ENCODE results near the gene PRRG4.
"Not testable (repeated sequence)": the region's sequence is repeated elsewhere in the genome, so short reads cannot be mapped to it uniquely, and the experiment has no call there.

PRRG4 gene

GRCh38 chr11:32830796-32831195, 1.1 kb downstream of the PRRG4 start:
- DNase-seq = no peak

GRCh38 chr11:32831221-32831620, 1.5 kb downstream of the PRRG4 start:
- no peak for DNase-seq

GRCh38 chr11:32833921-32834320, 4.2 kb downstream of the PRRG4 start:
- no peak for DNase-seq

GRCh38 chr11:32836946-32837345, 7.2 kb downstream of the PRRG4 start:
- no peak for DNase-seq

DNA sequence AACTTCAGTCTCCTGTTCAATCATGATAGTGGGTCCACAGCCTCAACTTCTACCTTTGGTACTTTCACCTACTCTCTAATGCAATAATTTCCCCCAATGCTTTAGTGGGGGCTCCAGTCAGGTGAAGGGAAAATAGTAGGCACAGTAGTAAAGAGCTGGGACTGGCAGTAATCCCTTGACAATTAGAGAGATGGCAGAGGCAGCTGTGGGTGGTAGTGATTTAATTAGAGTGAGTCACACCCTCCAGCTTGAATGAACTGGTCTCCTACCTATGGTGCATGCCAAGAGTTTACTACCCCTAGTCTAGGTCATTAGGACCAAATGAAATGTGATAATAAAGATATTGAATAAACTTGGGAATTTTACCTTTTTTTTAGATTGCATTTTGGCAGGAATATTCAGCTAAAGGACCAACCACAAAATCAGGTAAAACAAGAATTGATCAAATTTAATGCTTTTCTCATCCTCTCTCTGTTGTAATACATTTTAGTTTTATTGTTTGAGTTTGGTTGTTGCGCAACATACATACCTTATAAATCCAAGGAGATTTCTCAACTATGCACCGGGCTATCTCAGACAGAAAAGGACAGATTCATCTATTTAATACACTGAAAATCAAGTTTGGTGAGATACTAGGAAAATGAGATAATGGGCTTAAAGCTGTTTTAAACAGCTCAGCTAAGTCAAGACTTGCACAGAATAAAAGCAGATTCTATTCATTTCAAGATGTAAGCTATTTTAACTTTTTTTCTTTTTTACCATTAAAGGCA, 9.0 kb downstream of the PRRG4 start:
- no peak for DNase-seq

DNA sequence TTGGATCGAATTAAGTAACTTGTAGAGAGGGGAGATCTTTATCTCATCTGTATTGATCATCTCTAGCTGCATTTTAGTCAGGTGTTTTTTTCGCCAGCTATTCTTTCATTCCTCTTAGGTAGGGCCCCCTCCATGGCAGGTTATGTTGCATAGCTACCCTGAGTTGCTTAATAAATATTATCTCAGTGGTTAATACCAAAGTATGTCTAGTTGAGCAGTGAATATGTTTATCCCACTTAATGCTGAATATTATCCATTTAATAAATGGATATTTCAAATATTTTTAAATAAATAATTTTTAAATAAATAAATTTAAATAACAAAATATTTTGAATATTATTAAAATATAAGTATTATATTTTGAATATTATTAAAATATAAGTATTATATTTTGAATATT, 9.6 kb downstream of the PRRG4 start:
- DNase-seq = no peak

- DNase-seq = no peak
Observed at GRCh38 chr11:32840587-32840986, 10.9 kb downstream of the PRRG4 start.

- no peak for DNase-seq
Observed at GRCh38 chr11:32843544-32843943, 13.8 kb downstream of the PRRG4 start.

GRCh38 chr11:32847511-32847910, 17.8 kb downstream of the PRRG4 start:
- DNase-seq = no peak

DNA sequence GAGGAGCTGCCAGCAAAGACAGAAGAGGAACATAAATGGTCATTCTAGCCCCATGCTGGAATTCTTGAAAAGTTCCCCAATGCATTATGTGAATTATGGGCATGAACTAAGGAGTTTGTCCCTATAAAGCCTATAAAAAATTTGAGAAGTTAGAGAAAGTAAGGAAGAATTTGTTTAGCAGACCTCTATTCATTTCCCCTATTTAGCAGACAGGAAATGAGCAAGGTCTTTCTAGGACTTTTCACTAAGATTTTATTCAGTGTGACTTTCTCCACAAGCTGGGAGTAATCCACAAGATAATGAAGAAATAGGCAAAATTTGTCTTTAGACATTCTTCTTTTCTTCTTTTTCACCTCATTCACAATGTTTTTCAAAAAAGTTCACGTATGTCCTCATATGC, 20.0 kb downstream of the PRRG4 start:
- DNase-seq = no peak

GRCh38 chr11:32851251-32851650, 21.5 kb downstream of the PRRG4 start:
- DNase-seq = no peak

DNA sequence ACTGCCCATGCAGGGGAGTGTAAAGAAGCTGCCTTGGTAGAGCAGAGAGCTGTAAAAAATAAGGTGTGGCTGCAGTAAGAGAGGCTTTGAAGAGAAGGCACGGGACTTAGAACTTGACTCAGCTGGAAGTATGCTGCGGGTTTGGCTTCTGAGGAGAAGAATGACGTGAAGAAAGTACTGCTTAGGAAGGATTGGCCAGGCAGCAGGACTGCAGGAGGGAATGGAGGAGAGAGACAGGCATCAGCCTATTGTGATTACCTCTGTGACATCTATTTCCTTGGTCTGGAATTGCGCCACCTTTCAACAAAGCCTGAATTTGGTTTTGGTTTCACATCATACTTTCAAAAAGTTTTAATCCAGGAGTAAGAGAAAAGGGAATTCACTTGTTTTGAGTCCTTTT, 22.5 kb downstream of the PRRG4 start:
- DNase-seq = peak; percentile 13

- no peak for DNase-seq
Observed at GRCh38 chr11:32855601-32856000, 25.9 kb downstream of the PRRG4 start.

- DNase-seq = no peak
Observed at GRCh38 chr11:32858731-32859130, 29.0 kb downstream of the PRRG4 start.

GRCh38 chr11:32861850-32862577, 32.3 kb downstream of the PRRG4 start:
- DNase-seq = no peak

DNA sequence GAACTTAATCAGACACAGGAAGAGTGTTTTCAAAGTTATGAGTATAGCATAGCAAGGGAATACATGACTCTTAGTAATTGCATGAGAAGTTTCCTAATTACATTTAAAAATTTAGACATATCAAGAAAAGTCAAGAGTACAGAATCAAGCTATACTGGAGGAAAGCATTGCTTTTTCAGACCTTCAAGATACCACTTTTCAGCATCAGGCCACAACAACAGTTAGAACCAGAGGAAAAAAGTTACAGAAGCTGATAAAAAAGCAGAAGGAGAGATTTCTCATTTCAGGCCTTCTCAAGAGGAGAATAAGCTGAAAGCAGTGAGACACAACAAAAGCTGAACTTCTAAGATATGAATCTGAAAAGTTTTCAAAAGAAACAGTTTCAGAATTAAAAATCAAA, 34.8 kb downstream of the PRRG4 start:
- DNase-seq = no peak

DNA sequence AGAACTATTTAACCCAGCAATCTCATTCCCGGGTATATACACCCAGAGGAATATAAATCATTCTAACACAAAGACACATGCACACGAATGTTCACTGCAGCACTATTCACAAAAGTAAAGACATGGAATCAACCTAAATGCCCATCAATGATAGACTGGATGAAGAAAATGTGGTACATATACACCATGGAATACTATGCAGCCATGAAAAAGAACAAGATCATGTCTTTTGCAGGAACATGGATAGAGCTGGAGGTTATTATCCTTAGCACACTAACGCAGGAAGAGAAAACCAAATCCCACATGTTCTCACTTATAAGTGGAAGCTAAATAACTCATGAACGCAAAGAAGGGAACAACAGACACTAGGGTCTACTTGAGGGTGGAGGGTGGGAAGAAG, 39.0 kb downstream of the PRRG4 start:
- DNase-seq = not testable (repeated sequence)

GRCh38 chr11:32870676-32871075, 40.9 kb downstream of the PRRG4 start:
- no peak for DNase-seq

DNA sequence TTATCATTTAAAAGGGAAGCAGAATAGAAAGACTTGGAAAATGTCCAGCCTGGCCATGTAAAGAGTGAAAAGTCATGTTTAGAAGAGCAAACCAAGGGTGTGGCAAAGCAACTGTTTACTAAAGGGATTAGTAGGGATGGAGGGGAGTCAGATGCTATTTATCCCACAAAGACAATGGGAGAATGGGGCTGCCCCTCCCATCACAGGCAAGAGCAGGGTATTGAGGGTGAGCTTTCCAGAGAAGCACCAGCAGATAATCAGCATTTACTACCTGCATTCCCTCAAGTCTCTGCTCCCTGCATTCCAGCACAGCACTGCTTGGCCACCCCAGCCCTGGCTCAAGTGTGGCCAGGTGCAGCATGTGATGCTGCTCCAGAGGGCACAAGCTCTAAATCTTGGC, 44.4 kb downstream of the PRRG4 start:
- no peak for DNase-seq

DNA sequence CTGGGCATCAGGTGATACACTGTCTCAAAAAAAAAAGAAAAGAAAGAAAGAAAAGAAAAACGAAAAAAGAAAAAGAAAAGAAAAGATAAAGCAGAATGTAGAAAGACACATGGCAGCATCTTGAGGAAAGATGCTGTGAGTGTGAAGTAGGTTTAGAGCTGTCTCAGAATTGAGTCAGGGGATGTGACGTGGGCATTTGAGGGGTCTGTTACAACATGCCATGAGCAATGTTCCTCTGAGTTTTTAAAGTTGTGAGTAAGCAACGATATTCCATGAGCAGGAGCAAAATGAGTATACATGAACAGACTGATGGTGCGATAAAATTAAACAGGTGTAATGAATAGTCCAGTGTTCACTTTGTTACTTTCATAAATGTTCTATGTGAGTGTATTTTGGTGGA, 51.6 kb downstream of the PRRG4 start:
- DNase-seq = no peak

DNA sequence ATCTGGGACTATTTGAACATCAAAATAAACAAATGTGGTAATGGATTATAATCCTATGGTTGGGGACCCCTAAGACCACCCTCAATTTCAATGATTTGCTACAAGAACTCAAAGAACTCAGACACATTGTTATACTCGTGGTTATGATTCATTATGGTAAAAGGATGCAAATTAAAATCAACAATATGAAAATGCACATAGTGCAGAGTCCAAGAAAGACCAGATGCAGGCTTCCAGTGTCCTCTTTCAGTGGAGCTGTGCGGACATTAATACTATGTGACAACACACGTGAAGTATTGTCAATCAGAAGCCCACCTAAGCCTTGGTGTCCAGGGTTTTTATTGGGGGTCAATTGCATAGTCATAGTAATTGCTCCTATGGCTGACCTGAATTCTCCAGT, 53.7 kb downstream of the PRRG4 start:
- no peak for DNase-seq

DNA sequence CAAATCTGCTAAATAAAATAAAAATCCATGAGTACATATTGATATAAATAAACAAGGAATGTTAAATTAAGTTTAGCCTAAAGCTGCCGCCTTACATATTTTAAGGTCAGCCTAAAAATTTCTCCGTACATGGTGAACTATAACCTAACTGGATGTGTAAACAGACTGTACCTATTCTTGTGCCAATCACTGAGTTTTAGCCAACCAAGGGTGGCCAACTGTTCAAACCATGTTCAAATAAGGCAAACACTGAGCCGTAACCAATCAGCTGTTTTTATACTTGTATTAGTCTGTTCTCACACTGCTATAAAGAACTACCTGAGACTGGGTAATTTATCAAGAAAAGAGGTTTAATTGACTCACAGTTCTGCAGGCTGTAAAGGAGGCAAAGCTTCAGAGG, 54.3 kb downstream of the PRRG4 start:
- DNase-seq = no peak

GRCh38 chr11:32884770-32885384, 55.1 kb downstream of the PRRG4 start:
- DNase-seq = no peak

DNA sequence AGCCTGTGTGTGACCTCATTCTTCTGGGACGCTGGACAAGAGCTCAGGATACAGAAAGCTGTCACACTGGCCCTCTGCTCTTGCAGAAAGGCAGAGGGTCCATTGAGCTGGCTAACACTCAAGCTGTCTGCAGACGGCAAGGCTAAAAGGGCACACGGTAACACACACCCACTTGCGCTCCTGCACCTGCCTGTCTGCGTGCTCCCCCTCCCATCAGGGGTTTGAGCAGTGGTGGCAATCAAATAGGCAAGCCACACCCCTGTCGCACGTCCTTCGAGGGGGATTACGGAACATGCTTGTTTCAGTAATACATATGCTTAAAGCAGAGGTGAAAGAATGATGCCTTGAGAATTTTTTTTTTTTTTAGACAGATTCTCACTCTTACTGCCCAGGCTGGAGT, 55.8 kb downstream of the PRRG4 start:
- no peak for DNase-seq

All from fibroblast of skin of abdomen (primary cell).